ENCODE results near the gene DQX1. TPM values are rescaled to one million over a fixed set of nuclear protein-coding genes. Genes with fewer than 3 reads are reported as not detected.

Gene DQX1
- total RNA-seq, 4 donors from 2014 or later = not detected

DNA sequence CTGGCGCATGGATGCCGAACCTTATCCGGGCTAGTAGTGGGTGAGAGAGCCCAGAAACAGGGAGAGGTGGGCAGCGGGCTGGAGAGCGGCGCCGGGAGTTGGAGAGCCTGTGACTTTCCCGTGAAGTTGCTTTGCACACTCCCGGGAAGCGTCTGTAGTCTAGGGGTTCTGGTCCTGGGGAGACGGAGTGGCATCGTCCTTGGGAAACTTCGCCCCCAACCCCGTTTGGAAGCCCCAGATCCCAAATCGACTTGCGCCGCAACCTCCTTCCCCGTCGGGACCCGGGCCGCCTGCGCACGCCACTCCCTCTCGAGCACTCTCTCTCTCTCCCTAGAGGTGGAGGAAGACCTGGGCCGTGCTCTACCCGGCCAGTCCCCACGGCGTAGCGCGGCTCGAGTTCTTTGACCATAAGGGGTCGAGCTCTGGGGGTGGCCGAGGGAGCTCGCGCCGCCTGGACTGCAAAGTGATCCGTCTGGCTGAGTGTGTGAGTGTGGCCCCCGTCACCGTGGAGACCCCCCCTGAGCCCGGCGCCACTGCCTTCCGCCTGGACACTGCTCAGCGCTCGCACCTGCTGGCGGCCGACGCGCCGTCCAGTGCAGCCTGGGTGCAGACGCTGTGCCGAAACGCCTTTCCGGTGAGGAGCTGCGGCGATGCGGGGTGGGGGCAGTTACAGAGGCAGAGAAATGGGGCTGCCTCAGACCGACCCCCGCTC is 28.9 kb upstream of the DQX1 start:
- TF ChIP-seq, protein P1, sequence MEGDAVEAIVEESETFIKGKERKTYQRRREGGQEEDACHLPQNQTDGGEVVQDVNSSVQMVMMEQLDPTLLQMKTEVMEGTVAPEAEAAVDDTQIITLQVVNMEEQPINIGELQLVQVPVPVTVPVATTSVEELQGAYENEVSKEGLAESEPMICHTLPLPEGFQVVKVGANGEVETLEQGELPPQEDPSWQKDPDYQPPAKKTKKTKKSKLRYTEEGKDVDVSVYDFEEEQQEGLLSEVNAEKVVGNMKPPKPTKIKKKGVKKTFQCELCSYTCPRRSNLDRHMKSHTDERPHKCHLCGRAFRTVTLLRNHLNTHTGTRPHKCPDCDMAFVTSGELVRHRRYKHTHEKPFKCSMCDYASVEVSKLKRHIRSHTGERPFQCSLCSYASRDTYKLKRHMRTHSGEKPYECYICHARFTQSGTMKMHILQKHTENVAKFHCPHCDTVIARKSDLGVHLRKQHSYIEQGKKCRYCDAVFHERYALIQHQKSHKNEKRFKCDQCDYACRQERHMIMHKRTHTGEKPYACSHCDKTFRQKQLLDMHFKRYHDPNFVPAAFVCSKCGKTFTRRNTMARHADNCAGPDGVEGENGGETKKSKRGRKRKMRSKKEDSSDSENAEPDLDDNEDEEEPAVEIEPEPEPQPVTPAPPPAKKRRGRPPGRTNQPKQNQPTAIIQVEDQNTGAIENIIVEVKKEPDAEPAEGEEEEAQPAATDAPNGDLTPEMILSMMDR (IDR thresholded peaks at IDR 0.05) = no peak
- no peak for DNase-seq (ENCODE audit: low spot score)
- ATAC-seq (ENCODE audit: low FRiP score) = peak; percentile 68

DNA sequence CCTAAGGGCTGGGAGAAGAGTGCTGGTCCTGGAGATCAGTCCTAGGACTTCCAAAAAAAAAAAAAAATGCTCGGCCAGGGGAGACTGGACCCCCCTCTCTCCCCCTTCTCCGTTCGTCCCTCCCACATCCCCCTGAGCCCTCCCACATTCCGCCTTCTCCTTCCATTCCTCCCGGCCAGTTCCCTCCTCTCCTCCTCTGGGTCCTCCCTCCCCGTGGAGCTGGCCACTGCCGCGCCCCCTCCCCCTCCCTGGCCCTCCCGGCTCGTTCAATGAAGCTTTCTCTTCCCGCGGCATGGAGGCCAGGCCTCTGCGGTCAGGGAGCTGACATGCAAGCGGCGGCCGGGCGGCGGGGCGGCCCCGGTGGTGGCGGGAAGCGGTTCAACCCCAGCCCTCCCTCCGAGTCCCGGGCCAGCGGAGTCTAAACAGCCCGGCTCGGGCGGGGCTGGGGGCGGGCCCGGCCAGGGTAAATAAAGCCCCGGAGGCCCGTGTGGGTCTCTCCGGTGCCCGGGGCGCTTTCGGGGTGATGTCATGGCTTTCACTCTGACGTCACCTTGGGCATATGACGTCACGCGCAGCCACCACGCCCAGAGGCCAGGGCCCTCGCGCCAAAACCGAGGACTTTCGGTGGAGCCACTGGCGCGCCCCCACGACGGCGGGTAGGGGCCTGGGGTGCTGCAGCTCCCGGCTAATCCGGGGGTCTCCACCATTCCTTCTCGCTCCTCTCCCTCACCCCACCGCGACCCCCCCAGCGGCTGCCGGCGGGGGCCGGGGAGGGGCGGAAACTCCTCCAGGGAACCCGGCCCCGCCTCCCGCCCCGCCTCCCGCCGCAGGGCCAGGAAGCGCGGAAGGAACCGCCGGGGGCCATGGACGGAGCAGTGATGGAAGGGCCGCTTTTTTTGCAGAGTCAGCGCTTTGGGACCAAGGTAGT is 28.1 kb upstream of the DQX1 start, which contains the start of the genes DOK1 and LOXL3:
Gene DOK1 (plus strand): TSS at position 829 of the 928 bp plus-strand sequence. CDS start 35 bp downstream, at position 864.
Gene LOXL3 (minus strand): TSS at position 51 of the 928 bp plus-strand sequence. CDS start 1,308 bp downstream, outside the sequence.
- TF ChIP-seq, protein P1 (IDR thresholded peaks at IDR 0.05) = no peak
- peak; percentile 86 for ATAC-seq (ENCODE audit: low FRiP score)
- DNase-seq (ENCODE audit: low spot score) = peak; percentile 77

DNA sequence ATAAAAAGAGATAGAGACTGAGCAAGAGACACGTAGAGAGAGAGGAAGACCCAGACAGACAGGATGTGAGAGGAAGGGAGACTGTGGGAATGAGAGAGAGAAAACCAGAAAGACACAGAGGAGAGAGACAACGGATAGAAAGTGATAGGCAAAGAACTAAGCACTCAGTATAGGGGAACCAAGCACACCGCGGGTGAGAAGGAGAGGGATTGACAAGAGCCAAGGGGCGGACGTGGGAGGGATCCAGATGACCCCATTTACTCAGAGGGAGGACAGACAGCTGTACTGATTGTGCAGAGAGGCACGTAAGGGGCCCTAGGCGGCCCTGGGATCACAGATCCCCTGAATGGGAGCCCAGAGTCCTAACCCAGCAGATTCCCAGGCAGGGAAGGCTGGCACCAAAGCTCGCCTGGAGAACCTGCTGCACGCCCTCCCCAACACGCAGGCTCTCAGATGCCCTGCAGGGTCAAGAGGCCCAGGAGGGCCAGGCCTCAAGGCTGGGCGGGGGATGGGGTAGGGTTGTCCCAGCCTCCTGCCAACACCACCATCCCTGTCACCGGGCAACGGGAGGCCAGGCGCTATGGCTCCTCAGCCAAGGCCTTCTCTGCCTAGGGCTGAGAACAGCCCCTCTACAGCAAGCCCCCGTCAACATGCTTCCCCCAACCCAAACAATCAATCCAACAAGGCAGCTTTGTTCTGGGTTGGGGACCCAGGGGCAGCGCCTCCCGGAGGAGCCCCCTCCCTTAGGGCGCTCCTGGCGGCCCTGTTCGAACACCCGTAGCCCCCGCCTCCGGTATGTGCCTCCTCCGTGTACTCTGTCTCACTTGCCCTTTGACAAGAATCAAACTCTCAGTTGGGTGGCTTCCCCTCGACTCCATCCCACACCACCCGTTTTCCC is 27.1 kb upstream of the DQX1 start:
- DNase-seq (ENCODE audit: low spot score) (no peak), ATAC-seq (ENCODE audit: low FRiP score) (no peak)
- TF ChIP-seq, protein P1 (IDR thresholded peaks at IDR 0.05) = no peak

DNA sequence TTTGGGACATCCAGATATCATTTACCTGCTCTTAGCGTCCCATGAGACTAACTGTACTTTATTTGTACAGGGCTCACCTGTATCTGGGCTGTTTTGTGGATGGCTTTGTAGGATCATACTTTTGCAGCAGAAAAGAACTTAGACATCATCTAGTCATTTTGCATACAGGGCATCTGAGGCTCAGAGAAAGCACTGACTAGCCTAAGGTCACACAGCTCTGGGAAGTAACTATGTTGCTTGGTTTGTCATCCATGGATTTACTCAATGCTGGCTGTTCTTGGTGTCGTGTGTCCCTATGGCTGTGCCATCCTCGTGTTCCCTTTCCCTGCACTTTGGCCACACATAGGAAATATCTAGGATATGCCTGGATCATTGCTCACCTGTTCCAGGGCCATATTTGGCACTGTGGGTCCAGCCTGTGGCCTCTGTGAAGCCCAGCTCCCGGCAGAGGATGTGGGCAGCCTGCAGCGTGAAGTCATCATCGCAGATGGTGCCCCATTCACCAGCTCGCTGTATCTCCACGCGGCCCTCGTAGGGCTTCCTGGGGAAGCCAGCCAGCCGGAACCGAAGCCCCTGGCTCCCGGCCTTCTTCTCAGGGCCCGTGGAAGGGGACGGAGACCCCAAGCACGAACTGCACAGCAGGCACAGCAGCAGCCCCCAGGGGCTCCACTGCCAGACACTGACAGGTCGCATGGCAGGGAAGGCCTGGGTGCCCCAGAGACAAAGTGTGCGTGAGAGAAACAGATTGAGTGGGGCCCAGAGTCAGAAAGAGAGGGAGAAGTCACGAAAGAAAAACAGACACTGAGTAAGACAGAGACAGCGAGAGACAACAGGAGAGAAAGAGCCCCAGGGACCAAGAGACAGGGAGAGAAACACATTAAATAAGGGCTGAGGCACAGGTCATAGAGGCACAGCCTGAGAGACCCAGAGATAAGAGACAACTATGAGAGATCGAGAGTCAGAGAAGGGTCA is 26.2 kb upstream of the DQX1 start:
- ATAC-seq (ENCODE audit: low FRiP score) (no peak), DNase-seq (ENCODE audit: low spot score) (no peak)
- TF ChIP-seq, protein P1 (IDR thresholded peaks at IDR 0.05) = no peak

DNA sequence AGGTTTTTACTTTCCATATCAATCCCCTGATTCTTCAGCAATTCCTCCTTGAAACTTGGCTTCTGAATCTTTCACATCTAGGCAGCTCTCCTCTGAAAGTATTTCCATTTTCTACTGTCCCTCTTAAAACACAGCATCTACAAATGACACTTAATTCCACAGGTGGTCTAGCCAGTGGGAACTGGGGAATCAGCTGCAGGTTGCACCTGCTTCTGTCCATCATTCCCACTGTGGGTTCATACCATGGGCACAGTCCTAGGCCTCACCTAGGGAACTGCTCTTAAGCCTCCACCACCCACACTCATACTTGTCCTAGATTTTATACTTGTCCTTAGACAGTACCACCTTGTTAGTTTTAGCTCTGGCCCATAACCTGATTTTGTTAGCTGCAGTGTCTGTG is 25.5 kb upstream of the DQX1 start:
- ATAC-seq (ENCODE audit: low FRiP score) (no peak), DNase-seq (ENCODE audit: low spot score) (no peak)
- TF ChIP-seq, protein P1 (IDR thresholded peaks at IDR 0.05) = no peak

All from omental fat pad (tissue), 4 donors.